Activated CD8-positive, alpha-beta T cell treated with anti-CD3 and anti-CD28 coated beads for 36 hours (primary cell): ENCODE measurements around the gene SMCO2. TPM values are rescaled to one million over a fixed set of nuclear protein-coding genes. Genes with fewer than 3 reads are reported as not detected.

Experiments used
- ATAC-seq: fragments of 200-7000 bp; cut with Tn5 transposase; one replicate; pipeline ENCODE4 v1.10.0; 2021; ENCODE audit warnings: mild to moderate bottlenecking, moderate library complexity
- CTCF ChIA-PET: fragments of 350-600 bp; sonication (Branson Sonifier 250); formaldehyde crosslinking; loops from one replicate; lab custom pipeline; 2021; ENCODE audit warnings: antibody characterized with exemption; lab: Charles Lee
- POLR2A ChIA-PET: fragments of 350-600 bp; sonication (Branson Sonifier 250); formaldehyde crosslinking; loops from one replicate; lab custom pipeline; 2021; ENCODE audit warnings: antibody characterized with exemption; lab: Charles Lee
- DNase-seq: peaks from one replicate; pipeline ENCODE4 v3.0.0-alpha.2; 2020
- H3K27ac Mint-ChIP-seq: one replicate; pipeline ENCODE4 v1.8.0; 2021; ENCODE audit warnings: mild to moderate bottlenecking, mixed read lengths
- H3K27me3 Mint-ChIP-seq: one replicate; pipeline ENCODE4 v1.8.0; 2021; ENCODE audit warnings: mixed read lengths
- H3K36me3 Mint-ChIP-seq: one replicate; pipeline ENCODE4 v1.8.0; 2021; ENCODE audit warnings: low read depth, mixed read lengths
- H3K4me1 Mint-ChIP-seq: one replicate; pipeline ENCODE4 v1.8.0; 2021; ENCODE audit warnings: low read depth, mixed read lengths
- H3K4me3 Mint-ChIP-seq: one replicate; pipeline ENCODE4 v1.8.0; 2021; ENCODE audit warnings: mild to moderate bottlenecking, moderate library complexity, mixed read lengths
- H3K9me3 Mint-ChIP-seq: one replicate; pipeline ENCODE4 v1.8.0; 2021; ENCODE audit warnings: mixed read lengths
- intact Hi-C: fragments of 100-400 bp; cut with micrococcal nuclease; formaldehyde crosslinking; loops from one replicate; pipeline ENCODE4 v1.10.0; 2022
- total RNA-seq, 2 experiments: library from RNA; stranded (reverse); gene quantifications; one replicate each; pipeline ENCODE4 v1.2.3, GENCODE V29; 2021
- TF ChIP-seq, protein P1 (sequence below): fragments of 200-600 bp; IDR thresholded peaks from one replicate; pipeline ENCODE4 v1.8.0; 2022; ENCODE audit warnings: antibody characterized with exemption, mild to moderate bottlenecking

Gene SMCO2
- total RNA-seq, 2 experiments from 2014 or later: 0.32 TPM; not detected in 1

DNA sequence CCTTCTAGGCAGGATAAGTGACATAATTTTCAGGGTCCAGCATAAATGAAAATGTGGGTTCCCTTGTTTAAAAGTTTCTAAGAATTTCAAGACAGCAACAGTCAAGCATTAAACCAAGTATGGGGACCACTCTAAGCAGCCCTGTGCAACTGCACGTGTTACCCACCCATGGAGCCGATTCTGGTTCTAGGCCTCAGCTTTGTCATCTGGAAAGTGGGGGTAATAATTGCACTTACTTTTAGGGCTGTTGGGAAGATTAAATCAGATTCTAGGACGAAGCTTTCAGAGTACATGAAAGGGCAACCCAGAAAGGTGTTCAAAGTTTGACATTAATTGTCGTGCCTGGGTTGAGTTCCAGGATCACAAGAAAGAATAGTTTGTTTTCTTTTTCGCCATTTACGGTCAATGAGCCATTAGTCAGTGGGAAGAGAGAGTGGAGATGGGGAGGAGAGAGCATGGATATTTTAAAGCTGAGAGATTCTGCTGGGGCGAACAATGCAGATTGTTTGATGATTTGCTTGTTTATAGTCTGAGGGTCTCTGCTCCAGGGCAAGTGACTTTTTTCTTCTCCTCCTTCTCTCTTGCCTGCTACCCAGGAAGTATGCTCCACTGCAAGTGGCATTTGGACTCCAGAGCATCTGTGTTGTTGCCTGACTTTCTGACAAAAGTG, 66.8 kb downstream of the SMCO2 start:
- Mint-ChIP-seq H3K27me3 (peaks cover 14% of the 10 kb centered on the region), H3K27ac (no peak overlapping the region), H3K4me3 (no peak overlapping the region), H3K36me3 (no peaks in the 10 kb centered on the region), H3K9me3 (no peaks in the 10 kb centered on the region), H3K4me1 (no peaks in the 10 kb centered on the region)
- intact Hi-C loops: no loop called here
- POLR2A ChIA-PET: interaction anchor here (0.7 to 1.8 kb wide), 2 partner anchors 10 kb away, joined by 3 to 5 read pairs; no protein-coding TSS in a partner anchor
- DNase-seq: no peak
- CTCF ChIA-PET: no interaction called here
- TF ChIP-seq, protein P1, sequence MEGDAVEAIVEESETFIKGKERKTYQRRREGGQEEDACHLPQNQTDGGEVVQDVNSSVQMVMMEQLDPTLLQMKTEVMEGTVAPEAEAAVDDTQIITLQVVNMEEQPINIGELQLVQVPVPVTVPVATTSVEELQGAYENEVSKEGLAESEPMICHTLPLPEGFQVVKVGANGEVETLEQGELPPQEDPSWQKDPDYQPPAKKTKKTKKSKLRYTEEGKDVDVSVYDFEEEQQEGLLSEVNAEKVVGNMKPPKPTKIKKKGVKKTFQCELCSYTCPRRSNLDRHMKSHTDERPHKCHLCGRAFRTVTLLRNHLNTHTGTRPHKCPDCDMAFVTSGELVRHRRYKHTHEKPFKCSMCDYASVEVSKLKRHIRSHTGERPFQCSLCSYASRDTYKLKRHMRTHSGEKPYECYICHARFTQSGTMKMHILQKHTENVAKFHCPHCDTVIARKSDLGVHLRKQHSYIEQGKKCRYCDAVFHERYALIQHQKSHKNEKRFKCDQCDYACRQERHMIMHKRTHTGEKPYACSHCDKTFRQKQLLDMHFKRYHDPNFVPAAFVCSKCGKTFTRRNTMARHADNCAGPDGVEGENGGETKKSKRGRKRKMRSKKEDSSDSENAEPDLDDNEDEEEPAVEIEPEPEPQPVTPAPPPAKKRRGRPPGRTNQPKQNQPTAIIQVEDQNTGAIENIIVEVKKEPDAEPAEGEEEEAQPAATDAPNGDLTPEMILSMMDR: no peak
- no peak for ATAC-seq

DNA sequence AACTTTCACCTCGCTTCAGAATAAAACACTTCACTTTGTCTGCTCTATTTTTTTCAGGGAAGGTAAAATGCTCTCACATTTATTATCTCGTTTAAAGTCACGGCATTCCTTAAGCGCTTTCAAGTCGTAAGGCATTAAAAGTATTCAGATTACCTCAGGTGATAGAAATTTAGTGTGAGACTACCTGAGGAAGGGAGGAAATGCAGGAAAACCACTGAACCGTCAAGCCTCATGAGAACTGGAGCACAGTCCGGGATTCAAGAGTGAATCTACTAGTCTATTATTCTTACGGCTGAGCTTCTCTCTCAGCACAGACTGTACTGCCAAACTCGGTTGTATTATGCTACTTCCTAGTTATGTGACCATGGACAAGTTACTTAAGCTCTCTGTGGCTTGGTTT, 69.1 kb downstream of the SMCO2 start:
- ChIA-PET POLR2A (no interaction called here), CTCF (no interaction called here)
- Mint-ChIP-seq H3K9me3 (no peaks in the 10 kb centered on the region), H3K4me1 (no peaks in the 10 kb centered on the region), H3K27me3 (peaks cover 19% of the 10 kb centered on the region), H3K36me3 (no peaks in the 10 kb centered on the region), H3K4me3 (no peak overlapping the region), H3K27ac (no peak overlapping the region)
- intact Hi-C loops: no loop called here
- DNase-seq: no peak
- TF ChIP-seq, protein P1: no peak
- no peak for ATAC-seq

DNA sequence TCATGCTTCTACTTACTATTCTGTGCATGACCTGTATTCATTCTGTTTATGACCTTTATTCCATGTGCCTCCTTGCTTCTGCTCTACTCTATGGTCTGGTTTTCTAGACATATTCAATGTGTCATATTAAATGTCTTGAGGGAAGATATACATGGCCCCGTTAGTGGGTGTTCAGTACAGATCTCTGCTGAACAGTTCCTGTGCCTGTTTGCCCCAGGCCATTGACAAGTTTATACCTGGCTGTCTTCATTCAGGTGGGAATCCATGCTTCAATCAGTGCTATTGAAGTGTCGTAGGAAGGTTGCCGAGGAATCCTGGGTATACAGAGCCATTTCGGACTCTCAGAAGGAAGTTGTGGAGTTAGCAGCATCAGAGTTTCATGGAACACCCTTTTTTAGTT, 70.1 kb downstream of the SMCO2 start:
- Mint-ChIP-seq H3K4me3 (no peak overlapping the region), H3K4me1 (no peaks in the 10 kb centered on the region), H3K27ac (no peak overlapping the region), H3K9me3 (no peaks in the 10 kb centered on the region), H3K36me3 (no peaks in the 10 kb centered on the region), H3K27me3 (peaks cover 19% of the 10 kb centered on the region)
- DNase-seq (no peak), ATAC-seq (no peak)
- TF ChIP-seq, protein P1: no peak
- ChIA-PET CTCF (no interaction called here), POLR2A (no interaction called here)
- intact Hi-C loops: no loop called here

DNA sequence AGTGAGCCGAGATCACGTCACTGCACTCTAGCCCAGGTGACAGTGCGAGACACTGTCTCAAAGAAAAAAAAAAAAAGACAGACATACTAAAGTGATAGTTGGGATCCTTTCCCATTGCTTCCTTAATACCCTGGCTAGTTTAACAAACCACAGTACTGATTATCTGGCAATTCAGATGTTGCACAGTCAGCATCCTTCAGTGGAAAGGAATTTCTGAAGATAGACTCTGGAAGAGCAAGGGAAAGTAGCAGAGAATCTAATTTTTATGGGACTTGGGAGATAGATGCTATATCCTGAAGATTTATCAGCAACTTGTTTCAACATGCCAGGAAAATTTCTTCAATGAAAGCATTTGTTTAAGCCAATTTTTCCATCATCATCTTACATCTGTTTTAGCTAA, 71.0 kb downstream of the SMCO2 start:
- H3K4me3 Mint-ChIP-seq: no peak overlapping the region
- TF ChIP-seq, protein P1: no peak
- H3K9me3 Mint-ChIP-seq: no peaks in the 10 kb centered on the region
- POLR2A ChIA-PET: no interaction called here
- no peak overlapping the region for H3K27ac Mint-ChIP-seq
- DNase-seq (no peak), ATAC-seq (no peak)
- H3K36me3 Mint-ChIP-seq: no peaks in the 10 kb centered on the region
- H3K4me1 Mint-ChIP-seq: no peaks in the 10 kb centered on the region
- CTCF ChIA-PET: no interaction called here
- peaks cover 19% of the 10 kb centered on the region for H3K27me3 Mint-ChIP-seq
- intact Hi-C loops: no loop called here

DNA sequence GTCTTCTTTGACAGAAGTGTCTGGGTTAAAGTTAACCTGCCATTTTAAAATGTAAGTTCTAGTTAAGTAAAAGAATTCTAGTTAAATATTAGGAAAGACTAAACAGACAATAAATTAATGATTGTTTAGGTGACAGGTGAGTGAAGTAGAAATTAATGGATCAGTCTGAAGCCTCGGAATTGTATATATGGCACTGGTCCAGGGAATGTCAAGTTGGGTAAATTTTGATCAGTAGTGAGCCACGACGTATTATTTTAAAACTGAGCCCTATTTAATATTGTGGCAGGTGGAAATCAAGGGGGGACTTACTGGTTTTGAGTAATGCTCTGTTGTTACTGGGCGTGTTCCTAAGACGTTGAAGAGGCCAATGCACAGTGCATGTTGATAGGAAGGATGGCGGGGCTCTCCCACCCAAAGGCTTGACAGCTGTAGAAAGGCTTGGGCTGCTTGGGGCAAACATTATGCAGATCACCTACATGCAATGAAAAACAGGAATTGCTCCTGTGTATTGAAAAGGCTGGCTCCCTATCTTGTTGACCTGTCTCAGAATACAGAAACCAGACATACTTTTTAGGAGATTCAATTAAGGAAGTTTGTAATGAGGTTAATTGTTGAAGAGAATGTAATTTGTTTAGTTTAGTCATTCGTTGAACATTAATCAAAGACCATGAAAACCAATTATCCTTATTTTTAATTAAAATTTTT, 71.6 kb downstream of the SMCO2 start:
- no peak overlapping the region for H3K27ac Mint-ChIP-seq
- no peak for ATAC-seq

More for the DNA sequence above, 71.6 kb downstream of the SMCO2 start:
- intact Hi-C loops: no loop called here
- Mint-ChIP-seq H3K4me1 (peaks cover 2% of the 10 kb centered on the region), H3K4me3 (no peak overlapping the region), H3K27me3 (peaks cover 19% of the 10 kb centered on the region), H3K36me3 (no peaks in the 10 kb centered on the region), H3K9me3 (no peaks in the 10 kb centered on the region)
- no peak for DNase-seq
- CTCF ChIA-PET: interaction anchor here (1.0 kb wide), 1 partner anchor 15 kb away, joined by 3 read pairs; no protein-coding TSS in a partner anchor
- TF ChIP-seq, protein P1: no peak
- POLR2A ChIA-PET: no interaction called here
